Parathyroid adenoma (tissue), 2 donors: Measurements from ENCODE around the gene PRX.

Experiments
- H2AFZ ChIP-seq: fragments of 300-600 bp; sonication (generic); one replicate; pipeline ENCODE4 v1.7.0; 2017; ENCODE audit warnings: antibody characterized with exemption, mild to moderate bottlenecking
- H3K27ac ChIP-seq: fragments of 300-600 bp; sonication (generic); one replicate; pipeline ENCODE4 v1.7.0; 2017
- H3K27me3 ChIP-seq: fragments of 300-600 bp; sonication (generic); one replicate; pipeline ENCODE4 v1.7.0; 2017; ENCODE audit warnings: low read length; ENCODE audit not compliant: control insufficient read depth, insufficient read depth
- H3K36me3 ChIP-seq: fragments of 300-600 bp; sonication (generic); one replicate; pipeline ENCODE4 v1.7.0; 2017; ENCODE audit warnings: low read length; ENCODE audit not compliant: control insufficient read depth, insufficient read depth
- H3K4me1 ChIP-seq: fragments of 300-600 bp; sonication (generic); one replicate; pipeline ENCODE4 v1.7.0; 2017; ENCODE audit warnings: control low read depth
- H3K4me2 ChIP-seq: fragments of 300-600 bp; sonication (generic); one replicate; pipeline ENCODE4 v1.7.0; 2017; ENCODE audit warnings: low read length
- H3K4me3 ChIP-seq: fragments of 300-600 bp; sonication (generic); one replicate; pipeline ENCODE4 v1.7.0; 2017; ENCODE audit warnings: low read depth, low read length
- H3K79me2 ChIP-seq: fragments of 300-600 bp; sonication (generic); one replicate; pipeline ENCODE4 v1.7.0; 2017; ENCODE audit warnings: control low read depth
- H3K9ac ChIP-seq: fragments of 300-600 bp; sonication (generic); one replicate; pipeline ENCODE4 v1.7.0; 2017; ENCODE audit warnings: mild to moderate bottlenecking
- H3K9me3 ChIP-seq: fragments of 300-600 bp; sonication (generic); one replicate; pipeline ENCODE4 v1.7.0; 2017; ENCODE audit warnings: low read length; ENCODE audit not compliant: control insufficient read depth
- CTCF ChIP-seq: fragments of 300-600 bp; sonication (generic); IDR thresholded peaks from one replicate; pipeline ENCODE4 v1.7.0; 2017; ENCODE audit warnings: antibody characterized with exemption, mild to moderate bottlenecking
- donor health status: primary hyperparathyroidism.

PRX gene

GRCh38 chr19:40344422-40344821 is 68.8 kb downstream of the PRX start:
- Histone ChIP-seq H3K4me1 (peaks cover 7% of the 10 kb centered on the region), H3K9me3 (no peaks in the 10 kb centered on the region), H2AFZ (no peak overlapping the region), H3K4me3 (no peak overlapping the region), H3K4me2 (no peak overlapping the region), H3K27me3 (no peaks in the 10 kb centered on the region), H3K79me2 (peaks cover 29% of the 10 kb centered on the region), H3K9ac (no peak overlapping the region), H3K27ac (no peak overlapping the region), H3K36me3 (no peaks in the 10 kb centered on the region)
- TF ChIP-seq CTCF = no peak
